HG03159 (cell line): ENCODE results near the gene TNNT3.
"Not testable (repeated sequence)": the region's sequence is repeated elsewhere in the genome, so short reads cannot be mapped to it uniquely, and the experiment has no call there.

ENCODE experiments used
- ATAC-seq: cut with Tn5 transposase; IDR thresholded peaks from one replicate; pipeline ENCODE4 v1.9.1; 2021; ENCODE audit warnings: mild to moderate bottlenecking, moderate library complexity; ENCODE audit not compliant: unreplicated experiment

Gene TNNT3

DNA sequence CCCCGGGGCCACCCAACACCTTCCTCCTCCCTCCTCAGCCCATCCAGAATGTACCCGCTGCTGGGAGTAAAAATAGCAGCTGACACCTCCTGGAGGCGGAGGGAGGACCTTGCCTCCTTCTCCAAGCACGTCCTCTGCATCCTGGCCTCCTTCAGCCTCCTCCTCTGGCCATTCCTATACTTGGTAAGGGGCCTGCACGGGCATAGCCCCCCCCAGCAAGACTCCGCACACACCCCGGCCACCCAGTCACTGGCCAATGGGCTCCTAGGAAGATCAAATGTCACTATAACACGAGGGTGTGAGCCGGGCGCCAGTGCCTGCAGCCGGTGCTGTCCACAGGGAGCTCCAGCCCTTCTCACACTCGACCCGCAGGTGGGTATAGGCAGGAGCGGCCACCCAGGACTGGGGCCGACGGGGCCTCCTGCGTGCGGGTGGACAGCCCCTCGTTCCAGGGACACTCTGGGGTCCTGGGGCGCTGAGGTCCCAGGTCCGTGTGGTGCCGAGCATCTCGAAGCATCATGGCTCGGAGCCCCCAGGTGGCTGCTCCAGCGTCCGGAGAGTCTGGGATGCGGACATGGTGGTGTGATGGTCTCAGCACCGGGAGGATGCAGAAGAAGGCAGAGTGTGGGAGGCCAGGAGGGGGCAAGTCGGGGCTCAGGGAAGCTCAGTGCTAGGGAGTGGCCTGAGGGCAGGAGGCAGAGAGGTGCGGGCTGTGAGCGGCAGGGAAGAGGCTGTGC, at the start of gene TNNT3:
TSS of gene TNNT3 (plus strand) at position 313 of the 737 bp plus-strand sequence. CDS start 3,172 bp downstream, outside the sequence.
- ATAC-seq: no peak

DNA sequence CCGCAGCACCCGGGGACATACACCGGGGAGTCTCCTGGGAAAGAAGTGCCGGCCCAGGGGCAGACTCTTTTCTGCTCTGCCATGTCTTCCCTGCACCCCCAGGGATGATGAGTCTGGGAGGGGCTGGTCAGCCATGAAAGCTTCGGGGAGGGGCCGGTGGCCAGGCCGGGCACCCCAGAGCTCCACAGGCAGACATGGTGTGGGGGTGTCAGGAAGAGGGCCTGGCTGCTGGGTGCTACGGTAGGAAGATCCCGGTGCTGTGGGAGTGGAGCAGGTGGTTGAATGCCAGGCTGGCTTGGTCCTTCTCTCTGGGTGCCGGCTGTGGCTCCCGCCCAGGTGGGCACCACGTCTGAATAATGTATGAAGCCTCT, 49.2 kb upstream of the TNNT3 start:
- no peak for ATAC-seq

DNA sequence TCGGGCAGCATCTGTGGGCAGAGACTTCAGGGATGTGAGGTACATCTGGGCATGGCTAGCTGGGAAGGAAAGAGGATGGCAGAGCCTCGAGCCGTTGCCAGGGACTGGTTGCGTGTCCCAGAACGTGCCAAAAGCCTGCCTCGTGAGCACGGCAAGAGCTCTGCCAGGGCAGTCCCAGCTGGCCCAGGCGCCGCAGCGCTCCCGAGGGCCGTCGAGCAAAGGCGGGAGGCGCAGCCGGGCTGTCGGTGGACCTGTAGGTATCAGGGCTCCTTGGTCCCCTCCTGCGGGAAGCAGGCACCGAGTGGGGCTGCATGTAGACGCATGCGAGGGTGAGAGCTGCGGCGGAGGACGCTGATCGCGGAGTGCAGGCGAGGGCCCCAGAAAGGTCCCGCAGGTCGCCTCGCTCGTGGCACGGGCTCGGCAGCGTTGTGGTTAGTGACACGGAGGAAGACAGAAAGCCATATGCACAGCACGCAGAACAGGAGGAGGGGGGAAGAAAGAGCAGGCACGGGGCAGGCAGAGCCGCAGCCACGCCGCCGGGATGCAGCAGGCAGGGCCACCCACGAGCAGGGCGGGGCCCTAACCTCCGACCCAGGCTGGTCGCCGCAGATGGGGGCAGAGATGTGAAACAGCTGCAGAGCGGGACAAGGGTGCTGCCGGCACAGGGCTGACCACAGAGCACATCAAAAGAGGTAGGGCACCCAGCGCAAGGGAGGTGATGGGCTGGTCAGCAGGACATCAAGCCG, 48.6 kb upstream of the TNNT3 start:
- no peak for ATAC-seq

DNA sequence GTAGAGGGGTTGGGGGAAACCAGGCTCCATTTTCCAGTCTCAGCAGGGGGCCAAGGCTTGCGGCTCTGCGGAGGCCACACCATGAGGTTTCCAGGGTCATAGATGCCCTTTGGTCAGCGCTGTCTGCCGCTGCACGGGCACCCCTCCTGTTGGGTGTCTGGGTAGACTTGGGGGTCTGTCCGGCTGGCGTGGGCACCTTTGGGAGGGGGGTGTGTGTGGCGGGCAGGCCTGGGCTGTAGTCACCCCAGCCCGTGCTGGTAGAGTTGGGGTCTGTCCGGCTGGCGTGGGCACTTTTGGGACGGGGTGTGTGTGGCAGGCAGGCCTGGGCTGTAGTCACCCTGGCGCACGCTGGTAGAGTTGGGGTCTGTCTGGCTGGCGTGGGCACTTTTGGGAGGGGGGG, 48.0 kb upstream of the TNNT3 start:
- ATAC-seq: no peak

DNA sequence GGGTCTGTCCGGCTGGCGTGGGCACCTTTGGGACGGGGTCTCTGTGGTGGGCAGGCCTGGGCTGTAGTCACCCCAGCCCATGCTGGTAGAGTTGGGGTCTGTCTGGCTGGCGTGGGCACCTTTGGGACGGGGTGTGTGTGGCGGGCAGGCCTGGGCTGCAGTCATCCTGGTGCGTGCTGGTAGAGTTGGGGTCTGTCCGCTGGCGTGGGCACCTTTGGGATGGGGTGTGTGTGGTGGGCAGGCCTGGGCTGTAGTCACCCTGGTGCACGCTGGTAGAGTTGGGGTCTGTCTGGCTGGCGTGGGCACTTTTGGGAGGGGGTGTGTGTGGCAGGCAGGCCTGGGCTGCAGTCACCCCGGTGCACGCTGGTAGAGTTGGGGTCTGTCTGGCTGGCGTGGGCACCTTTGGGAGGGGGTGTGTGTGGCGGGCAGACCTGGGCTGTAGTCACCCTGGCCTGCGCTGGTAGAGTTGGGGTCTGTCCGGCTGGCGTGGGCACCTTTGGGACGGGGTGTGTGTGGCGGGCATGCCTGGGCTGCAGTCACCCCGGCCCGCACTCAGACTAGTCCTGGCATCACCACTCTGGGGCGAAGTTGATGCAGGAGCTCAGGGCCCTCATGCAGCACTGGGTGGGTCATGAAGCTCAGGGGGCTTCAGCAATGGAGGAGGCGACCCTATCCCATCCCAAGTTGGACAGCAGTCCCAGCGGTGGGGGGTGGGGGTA, 47.1 kb upstream of the TNNT3 start:
- no peak for ATAC-seq

DNA sequence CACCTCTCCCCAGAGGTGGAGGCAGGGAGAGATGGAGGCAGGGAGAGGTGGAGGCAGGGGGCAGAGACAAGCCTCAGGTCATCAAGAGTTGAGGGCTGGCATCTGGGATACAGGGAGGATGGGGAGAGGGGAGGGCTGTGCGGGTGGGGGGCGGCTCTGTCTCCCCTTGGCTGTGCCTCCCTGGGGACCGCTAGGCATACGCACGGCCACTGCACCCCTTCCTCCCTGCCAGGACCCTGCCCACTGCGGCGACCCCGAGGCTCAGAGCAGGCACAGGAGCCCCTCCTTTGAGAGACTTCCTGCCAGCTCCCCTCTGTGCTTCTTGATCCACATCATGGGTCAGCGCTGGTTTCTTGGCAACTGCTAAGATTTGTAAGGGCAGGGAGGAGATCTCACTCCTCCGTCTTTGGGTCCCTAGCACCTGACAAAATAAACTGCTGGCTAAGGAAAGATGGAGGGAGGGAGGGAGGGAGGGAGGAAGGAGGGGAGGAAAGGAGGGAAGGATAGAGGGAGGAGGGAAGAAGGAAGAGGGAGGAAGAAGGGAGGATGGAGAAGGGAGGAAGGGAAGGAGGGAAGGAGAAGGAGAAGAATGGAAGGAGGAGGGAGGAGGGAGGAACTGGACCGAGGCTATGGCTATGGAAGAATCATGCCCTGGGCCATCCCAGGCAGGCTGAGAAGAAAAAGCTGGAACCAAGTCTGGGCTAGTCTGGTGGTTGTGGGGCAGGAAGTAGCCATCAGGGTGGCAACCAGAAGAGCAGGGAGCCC, 46.3 kb upstream of the TNNT3 start:
- no peak for ATAC-seq

DNA sequence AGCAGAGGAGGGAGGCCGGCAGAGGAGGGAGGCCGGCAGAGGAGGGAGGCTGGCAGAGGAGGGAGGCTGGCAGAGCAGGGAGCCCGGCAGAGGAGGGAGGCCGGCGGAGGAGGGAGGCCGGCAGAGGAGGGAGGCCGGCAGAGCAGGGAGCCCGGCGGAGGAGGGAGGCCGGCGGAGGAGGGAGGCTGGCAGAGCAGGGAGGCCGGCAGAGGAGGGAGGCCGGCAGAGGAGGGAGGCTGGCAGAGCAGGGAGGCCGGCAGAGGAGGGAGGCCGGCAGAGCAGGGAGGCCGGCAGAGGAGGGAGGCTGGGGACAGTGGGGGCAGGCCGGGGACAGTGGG, 45.7 kb upstream of the TNNT3 start:
- ATAC-seq: not testable (repeated sequence)

DNA sequence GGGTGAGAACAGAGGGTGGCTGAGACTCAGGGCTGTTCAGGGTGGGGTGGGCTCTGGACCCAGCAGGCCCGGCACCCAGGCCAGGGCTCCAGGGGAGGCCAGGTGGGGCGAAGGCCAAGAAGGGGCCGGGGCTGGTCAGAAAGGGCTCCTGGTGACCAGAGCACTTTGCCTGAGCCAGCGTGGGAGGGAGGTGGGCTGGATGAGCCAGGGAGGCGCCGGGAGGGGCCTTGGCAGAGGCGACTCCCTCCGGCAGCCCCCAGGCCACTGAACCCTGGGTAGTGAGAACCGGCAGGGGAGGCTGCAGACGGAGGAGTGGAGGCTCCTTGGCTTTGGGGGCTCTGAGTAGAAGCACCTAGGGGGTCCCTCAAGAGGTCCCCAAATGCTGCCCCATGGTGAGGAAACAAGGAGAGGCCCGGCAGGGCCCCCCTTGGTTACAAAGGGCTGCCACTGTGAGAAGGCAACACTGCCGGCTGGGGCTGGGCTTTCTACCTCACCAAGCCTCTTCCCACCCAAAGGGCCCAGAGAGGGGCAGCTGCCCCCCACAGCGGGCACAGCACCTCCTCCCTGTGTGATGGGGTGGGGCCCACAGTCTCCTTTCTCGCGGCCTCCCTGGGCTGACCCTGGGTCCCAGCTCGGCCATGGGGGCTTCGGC, 44.9 kb upstream of the TNNT3 start:
- not testable (repeated sequence) for ATAC-seq

DNA sequence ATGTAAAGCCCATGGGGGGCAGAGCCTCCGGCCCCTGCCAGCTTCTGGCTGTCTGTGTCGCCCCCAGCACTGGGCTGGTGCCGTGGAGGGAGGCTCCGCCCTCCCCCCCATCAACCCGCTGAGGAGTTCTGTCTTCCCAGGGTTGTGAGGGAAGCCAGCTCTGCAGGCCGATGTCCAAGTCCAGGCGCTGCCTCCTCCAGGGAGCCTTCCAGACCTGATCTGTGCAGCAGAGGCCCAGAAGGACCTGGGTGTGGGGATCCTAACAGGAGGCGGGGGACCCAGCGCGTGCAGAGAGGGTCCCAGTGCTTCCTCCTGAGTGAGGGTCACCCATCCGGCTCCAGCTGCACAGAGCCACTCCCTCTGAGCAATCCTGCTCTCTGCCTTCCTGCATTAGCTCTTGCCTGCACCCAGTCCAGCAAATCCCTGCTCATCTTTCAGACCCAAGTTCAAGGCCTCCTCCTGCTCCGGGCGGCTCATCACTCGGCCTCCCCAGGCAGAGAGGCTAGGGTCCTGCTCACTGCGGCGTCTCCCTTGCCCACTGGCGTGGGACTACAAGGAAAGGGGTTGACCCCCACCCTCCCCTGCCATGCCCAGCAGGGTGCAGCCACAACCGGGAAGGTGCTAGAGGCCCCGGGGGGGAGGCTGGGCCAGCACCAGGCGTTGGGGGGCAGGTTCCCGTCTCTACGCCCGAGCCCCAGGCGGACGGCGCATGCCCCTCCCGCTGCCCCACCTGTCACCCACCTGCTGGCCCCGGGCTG, 44.2 kb upstream of the TNNT3 start:
- no peak for ATAC-seq

DNA sequence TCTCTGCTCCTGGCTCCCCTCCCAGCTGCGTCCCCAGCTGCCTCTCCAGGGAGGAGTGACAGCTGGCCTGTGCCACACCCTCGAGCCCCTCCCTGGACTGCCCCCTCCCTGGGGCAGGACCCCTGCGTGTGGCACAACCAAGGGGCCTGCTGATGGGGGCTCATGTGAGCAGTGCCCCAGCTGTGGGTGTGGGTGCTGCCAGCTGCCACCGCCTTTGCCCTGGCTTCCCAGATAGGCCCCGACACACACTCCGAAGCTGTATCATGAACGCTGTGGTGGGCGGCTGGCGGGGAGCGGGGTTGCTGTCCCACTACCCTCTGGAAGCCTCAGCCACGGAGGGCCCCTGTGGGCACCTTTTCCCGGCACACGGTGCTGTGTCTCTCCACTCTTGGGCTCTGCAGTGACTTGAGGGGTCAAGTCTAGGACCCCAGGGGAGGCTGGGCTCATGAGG, 43.6 kb upstream of the TNNT3 start:
- ATAC-seq: not testable (repeated sequence)

DNA sequence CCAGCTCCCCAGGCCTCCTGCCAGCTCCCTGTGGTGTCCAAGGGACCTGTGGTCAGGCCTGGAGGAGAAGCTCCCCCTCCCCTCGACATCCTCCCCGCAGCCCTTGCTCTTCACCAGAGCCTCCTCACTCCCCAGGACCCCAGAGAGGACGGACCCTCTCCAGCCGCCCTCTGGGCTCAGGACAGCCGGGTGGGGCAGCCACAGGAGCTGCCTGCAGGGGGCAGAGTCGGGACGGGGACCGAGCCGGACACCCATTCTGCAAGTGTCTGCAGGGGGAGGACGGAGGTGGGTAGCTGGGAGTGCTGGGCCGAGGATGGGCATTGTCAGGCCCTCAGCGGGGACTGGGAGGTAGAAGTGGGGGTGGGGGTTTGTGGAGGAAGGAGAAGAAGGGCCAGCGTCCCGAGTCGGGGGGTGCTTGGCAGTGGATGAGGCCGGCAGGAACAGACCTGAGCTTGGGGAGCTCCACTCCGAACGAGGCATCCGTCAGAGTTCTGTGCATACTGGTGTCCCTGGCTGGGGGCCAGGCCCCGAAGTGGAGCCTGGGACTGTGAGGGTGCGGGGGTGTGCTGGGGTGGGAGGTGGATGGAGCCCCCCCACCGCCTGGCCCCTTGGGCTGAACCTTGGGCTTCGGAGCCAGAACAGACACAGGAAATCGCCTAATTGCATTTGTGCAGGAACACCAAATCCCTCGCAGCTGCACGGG, 43.0 kb upstream of the TNNT3 start:
- ATAC-seq: no peak

DNA sequence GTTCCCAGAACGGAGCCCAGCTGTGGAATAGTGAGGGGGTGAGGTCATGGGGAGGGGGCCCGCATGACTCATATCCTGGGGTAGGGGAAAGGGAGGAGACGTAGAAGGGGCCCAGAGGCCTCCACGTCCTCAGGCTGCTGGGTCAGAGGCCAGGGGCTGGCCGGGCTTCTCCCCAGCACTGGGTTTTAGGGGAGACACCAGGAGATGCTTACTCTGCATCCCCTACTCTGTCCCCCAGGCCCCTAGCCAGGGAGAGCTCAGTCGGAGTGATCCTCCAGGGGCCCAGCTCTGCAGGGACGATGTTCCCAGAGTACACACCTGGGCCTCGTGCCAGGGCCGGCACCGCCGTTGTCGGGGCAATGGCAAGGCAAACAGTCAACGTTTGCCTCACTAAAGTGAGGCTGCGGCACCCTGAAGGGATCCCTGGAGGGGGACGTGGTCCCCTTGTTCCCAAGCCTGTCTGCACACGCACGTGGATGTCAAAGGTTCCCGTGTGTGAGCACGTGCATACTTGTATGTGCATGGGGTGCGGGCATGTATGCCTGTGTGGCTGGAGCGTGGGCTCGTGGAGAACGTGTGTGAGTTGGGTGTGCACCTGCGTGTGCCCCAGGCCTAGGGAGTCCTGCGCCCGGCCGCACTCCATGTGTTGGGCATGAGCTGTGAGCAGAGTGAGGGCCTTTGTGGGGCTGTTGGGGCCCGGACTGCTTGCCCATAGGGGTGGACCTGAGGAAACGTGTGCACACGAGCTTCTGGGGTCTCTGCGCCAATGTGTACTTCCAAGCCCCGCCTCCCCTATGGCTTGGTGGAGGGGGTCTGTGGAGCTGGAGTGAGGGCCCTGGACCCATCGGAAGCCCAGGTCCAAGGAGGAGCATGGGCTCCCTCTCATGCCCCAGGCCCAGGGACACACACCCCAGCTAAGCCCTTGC, 42.0 kb upstream of the TNNT3 start:
- ATAC-seq: no peak

DNA sequence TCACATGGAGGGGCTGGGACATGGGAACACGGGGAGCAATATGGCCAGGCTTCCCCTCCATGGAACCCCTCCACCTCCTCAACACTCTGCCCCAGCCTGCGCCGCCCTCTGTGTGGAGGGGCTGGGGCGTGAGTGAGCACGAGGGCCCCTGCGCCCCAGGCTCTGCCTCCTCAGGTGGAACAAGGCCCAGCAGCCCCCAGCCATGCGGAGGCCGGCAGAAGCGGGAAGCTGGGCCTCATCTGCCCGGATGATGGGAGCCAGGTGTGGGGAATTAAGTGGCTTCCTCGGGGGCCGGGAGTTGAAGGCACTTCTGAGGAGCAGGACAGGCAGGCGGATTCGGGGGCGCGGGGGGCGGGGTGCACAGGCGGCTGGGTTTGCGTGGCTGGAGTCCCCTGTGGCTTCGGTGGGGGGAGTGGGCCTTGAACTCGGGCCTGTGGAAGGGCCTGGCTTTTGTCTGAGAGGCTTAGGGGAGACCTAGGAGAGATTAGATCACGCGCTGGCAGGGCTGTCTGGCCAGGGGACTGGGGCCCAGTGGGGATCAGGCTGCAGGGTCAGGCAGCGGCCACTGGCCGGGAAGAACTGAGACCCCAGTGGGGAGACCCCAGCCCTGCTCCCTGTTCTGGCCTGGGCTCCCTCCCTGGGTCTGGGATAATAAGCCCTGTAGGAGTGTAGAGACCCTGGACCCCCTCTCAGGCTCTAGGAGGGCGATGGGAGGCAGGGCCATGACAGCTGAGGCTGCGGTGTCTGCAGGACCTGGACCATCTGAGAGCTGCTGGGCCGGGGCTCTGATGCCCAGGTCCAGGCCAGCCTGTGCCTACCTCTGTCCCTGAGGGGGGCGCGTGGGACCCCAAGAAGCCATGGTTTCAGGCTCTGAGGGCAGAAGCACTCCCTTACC, 41.1 kb upstream of the TNNT3 start:
- ATAC-seq: no peak

DNA sequence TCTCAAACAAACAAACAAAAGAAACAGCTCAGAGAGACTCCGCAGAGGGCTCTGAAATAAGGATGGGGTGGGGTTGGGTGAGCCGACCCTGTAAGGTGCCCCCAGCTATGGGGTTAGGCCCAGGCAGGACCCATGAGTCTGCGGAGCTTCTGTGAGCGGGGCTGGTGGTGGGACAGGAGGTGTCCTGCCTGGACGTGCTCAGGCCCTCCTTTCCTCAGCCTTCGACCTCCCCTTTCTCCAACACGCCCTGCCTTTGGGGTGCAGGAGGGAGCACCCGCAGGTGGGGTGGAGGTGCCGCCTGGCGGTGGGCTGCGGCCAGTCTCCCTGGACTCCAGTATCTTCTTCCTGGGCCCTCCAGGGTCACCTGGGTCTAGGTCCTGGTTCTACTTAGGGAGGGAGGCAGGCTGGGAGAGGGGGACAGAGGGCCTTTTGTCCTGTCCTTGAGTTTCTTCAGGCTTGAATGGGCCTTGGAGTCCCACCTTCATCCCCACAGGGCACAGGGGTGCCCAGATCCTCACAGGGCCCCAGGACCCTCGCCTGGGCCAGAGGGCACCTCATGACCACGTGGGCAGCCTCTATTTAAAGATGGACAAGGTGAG, 40.1 kb upstream of the TNNT3 start:
- no peak for ATAC-seq

DNA sequence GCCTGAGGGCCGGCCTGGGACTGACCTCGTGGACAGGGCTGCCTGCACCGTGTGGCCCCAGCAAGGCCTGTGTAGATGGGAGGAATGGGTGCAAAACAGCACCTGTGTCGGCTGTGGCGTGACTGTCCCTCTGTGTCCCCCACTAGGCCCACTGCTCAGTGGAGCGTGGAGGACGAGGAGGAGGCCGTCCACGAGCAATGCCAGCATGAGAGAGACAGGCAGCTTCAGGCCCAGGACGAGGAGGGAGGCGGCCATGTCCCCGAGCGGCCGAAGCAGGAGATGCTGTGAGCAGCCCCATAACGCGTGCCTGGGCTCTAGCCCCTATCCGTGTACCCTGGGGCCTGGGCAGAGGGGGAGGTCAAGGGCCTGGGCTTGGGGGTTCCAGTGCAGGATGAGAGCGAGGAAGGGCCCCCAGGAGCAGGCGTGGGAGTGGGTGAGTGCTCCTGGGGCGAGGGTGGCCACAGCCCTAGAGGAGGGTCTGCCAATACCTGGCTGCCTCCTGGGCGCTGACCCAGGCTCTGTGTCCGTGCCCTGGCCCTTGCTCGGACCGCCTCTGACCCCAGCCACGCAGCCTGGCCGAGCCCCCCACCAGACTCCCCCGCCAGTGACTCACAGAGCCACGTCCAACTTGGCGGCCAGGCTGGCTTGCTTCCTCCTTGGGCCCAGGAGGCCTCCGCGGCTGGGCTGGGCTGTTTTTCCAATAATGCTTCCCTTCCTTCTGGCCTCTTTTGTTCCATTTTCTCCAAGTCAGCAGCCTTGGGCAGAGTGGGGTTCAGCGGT, 39.4 kb upstream of the TNNT3 start:
- ATAC-seq: no peak
